H1 (cell line): ENCODE measurements around the gene LIPJ. TPM values are rescaled to one million over a fixed set of nuclear protein-coding genes. Genes with fewer than 3 reads are reported as not detected.

Experiments
- CBX5 ChIP-seq: fragments of 300-800, 300-1000 bp; sonication (generic); IDR thresholded peaks from 2 replicates; pipeline ENCODE4 v1.7.1; 2016; ENCODE audit warnings: antibody characterized with exemption, low read length, low read depth
- CEBPB ChIP-seq: IDR thresholded peaks from 2 replicates; pipeline ENCODE4 v1.6.1; 2012; ENCODE audit warnings: low read depth, low read length
- GABPA ChIP-seq: IDR thresholded peaks from 2 replicates; pipeline ENCODE4 v1.6.1; 2011; ENCODE audit warnings: mild to moderate bottlenecking, low read length, moderate library complexity, borderline replicate concordance; ENCODE audit not compliant: insufficient read depth
- MAX ChIP-seq: IDR thresholded peaks from 2 replicates; pipeline ENCODE4 v1.6.1; 2012; ENCODE audit warnings: inconsistent platforms
- NRF1 ChIP-seq: IDR thresholded peaks from 2 replicates; pipeline ENCODE4 v1.6.1; 2011; ENCODE audit warnings: mild to moderate bottlenecking, low read depth, low read length, improper control_type of control experiment
- POLR2AphosphoS5 ChIP-seq: IDR thresholded peaks from 2 replicates; pipeline ENCODE4 v1.6.1; 2011; ENCODE audit warnings: low read depth, low read length
- SUZ12 ChIP-seq: fragments of 200-600 bp; sonication (generic); IDR thresholded peaks from 2 replicates; pipeline ENCODE4 v1.6.1; 2012; ENCODE audit warnings: mild to moderate bottlenecking, inconsistent platforms, low read length, moderate library complexity, mixed read lengths
- USF2 ChIP-seq: IDR thresholded peaks from 2 replicates; pipeline ENCODE4 v1.6.1; 2011; ENCODE audit warnings: low read length, improper control_type of control experiment
- polyA plus RNA-seq, 7 experiments: library from polyadenylated mRNA; depleted of rRNA in 3 of 7; stranded (reverse) in 5 of 7; unstranded in 2 of 7; fragments of >200 nt in 5 of 7; fragments of 200-250 nt in 2 of 7; gene quantifications; 1 replicate in 5 of 7; 2 replicates in 1 of 7; 4 replicates in 1 of 7; pipeline versions ENCODE4 v1.2.1 to v1.2.3, GENCODE V29; 2011 to 2013; ENCODE audit warnings: missing spikeins in 2 of 7, mixed read lengths in 2 of 7
- total RNA-seq: library from RNA; stranded (reverse); fragmentation: NEBNext Ultra II Directional; extraction: Animal tissue kit (Norgen Biotek cat#: 25700); gene quantifications from 2 replicates; pipeline ENCODE4 v1.2.1, GENCODE V29; 2021

LIPJ gene
- total and polyA plus RNA-seq, 2 of the 8 experiments (the other 6 are each of a cell fraction or from before 2014, with no cell fraction given), result not detected

GRCh38 chr10:88557658-88558057 lies 28.9 kb upstream of the LIPJ start (continued):
- TF ChIP-seq NRF1 (no peak), POLR2AphosphoS5 (no peak), CEBPB (no peak), GABPA (no peak), CBX5 (no peak), SUZ12 (no peak), USF2 (no peak), MAX (no peak)
